ENCODE data around the gene MRPL23.

Gene MRPL23

DNA sequence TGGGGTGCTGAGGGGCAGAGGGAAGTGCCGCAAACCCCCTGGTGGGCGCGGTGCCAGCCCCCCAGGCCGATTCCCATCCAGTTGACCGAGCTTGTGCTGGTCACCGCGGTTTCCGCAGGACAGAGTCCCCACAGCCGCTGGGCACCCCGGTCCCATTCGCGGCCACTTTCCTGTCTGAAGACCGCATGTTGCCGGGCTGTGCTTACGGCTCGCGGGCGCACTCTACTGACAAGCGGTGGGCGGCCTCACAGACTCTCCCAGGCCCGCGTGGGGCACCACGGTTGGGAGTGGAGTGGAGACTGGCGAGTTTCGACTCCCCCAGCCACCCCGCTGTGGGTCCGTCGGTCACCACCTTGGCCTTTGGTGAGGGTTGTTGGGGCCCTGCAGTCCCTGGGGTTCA is 51.2 kb downstream of the MRPL23 start:
- no peak for DNase-seq

DNA sequence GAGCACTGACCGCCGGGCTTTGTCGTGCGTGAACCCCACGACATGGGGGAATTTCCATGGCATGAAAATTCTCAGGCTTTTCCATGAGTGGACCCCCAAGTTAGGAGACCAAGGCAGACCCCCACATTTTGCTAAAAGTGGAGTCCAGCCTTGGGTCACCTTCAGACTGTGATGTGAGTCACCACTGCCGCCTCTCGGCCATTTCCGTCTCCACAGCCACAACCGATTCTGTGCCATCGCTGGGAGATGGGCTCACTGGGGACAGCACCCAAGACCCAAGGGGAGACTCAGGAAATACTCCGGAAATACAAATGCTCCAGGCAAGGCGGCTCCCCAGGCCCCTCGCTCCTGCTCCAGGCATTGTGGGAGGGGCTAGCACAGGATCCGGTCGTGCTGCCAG is 51.7 kb downstream of the MRPL23 start:
- DNase-seq: no peak

DNA sequence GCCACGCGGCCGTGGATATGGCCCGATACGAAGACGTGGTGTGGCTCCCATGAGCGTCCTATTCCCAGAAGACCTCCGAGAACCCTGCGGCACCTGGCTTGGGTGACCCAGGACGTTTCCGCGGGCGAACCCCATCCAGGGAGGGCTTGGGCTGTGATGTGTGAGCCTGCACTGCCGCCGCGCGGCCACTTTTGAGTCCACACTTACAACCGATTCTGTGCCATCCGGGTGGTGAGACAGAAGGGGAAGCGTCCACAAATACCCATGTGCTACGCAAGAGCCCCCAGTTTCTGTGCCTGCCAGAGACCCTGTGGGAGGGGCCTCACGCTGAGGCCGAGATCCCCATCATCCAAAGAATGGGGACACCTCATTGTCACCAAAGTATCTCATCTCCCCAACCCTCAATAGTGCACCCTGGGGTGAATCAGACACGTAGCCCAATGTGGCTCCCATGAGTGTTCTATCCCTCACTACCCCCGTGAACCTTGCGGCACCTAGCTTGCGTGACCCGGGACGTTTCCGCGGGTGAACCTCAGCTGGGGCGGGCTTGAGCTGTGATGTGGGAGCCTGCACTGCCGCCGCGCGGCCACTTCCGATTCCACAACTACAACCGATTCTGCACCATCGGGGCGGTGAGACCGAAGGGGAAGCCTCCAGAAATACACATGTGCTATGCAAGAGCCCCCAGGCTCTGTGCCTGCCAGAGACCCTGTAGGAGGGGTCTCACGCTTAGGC is 55.1 kb downstream of the MRPL23 start:
- no peak for DNase-seq

DNA sequence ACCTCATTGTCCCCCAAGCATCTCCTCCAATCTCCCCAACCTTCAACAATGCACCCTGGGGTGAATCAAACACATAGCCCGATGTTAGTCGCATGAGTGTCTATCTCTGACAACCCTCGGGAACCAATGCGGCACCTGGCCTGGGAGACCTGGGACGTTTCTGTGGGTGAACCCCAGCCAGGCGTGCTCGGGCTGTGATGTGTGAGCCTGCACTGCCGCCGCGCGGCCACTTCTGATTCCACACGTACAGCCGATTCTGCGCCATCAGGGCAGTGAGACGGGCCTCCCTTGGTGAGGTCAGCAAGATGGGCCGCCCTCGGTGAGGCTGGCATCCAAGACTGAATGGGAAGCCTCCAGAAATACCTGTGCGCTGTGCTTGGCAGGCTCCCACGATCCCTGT is 55.7 kb downstream of the MRPL23 start:
- DNase-seq: no peak

DNA sequence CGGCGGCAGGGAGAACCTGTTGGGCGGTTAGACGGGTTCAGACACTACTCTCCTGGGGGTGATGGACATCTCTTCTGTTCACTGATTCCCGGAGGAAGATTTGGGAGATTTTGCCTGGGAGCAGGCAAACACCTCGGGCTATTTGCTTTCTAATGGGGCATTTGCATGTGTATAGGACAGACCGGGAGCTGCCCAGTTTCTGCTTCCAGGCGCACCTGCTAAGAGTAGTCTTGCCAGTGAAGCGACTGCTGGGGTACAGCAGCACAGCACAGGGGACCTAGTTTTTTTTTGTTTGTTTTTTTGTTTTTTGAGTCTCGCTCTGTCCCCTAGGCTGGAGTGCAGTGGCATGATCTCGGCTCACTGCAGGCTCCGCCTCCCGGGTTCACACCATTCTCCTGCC is 57.3 kb downstream of the MRPL23 start:
- DNase-seq: no peak

Measured in stimulated activated CD4-positive, alpha-beta T cell treated with anti-CD3 and anti-CD28 coated beads, Interleukin-2, amount 100 ng/mL, for 24 hours (primary cell).